Inferior parietal cortex (tissue), 1 donor: Measurements from ENCODE around the gene CELF2.
"Not testable (repeated sequence)": the region's sequence is repeated elsewhere in the genome, so short reads cannot be mapped to it uniquely, and the experiment has no call there.

ENCODE experiments used
- DNase-seq: peaks from one replicate; pipeline ENCODE4 v3.0.0-alpha.2; 2016; ENCODE audit errors: extremely low spot score

The CELF2 gene

DNA sequence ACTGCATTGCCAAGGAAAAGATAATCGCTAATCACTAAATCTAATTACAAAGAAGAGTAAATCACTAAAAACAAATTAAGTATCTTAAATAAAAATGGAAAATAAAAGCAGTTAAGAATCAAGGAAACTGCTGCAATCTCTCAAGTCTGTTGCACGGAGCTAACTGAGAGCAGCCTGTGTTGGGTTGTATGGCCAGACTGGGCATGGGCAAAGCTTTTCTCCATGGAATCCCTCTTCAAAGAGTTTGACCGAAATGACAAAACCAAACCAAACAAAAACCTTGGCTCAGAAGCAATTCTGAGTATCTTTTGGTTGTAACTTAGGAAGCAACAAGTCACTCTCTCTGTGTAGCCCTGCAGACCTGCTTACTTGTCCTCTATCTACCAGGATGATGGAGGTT is 78.8 kb downstream of the CELF2 start:
- no peak for DNase-seq

DNA sequence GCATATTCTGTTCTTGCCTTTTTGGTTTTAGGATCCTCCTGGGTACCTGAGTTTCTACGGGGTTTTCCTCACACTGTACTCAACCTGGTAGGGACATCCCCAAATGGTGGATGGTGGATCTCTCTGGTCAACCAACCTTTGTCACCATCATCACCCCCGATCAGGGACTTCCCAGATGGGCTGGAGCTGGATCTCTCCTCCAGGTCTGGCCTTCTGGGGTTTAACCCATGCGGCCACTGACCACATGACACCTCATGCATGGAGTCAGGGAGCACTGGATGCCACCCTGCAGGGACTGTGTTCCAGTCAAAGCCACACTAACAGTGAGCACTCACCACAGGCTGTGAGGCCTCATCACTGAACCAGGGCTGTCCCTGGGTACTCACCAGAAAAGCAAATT is 80.0 kb downstream of the CELF2 start:
- no peak for DNase-seq

DNA sequence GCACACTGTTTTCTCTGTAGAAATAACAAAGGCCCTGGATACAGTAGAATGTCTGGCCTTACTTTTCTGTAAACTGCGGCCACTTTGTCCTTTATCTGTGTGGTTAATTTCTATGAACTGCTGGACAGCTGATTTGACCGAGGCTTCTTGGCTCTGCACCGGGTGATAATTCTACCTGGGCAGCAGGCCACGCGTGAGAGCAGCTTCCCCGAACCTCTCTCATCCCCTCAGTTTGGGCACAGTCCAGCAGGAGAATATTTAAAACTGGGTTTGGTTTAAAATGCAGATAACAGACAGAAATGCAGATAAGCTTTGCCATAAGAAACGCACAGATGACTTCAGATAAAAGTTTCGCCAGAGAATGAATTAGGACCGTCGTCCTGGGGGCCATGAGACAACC is 81.0 kb downstream of the CELF2 start:
- DNase-seq = no peak

DNA sequence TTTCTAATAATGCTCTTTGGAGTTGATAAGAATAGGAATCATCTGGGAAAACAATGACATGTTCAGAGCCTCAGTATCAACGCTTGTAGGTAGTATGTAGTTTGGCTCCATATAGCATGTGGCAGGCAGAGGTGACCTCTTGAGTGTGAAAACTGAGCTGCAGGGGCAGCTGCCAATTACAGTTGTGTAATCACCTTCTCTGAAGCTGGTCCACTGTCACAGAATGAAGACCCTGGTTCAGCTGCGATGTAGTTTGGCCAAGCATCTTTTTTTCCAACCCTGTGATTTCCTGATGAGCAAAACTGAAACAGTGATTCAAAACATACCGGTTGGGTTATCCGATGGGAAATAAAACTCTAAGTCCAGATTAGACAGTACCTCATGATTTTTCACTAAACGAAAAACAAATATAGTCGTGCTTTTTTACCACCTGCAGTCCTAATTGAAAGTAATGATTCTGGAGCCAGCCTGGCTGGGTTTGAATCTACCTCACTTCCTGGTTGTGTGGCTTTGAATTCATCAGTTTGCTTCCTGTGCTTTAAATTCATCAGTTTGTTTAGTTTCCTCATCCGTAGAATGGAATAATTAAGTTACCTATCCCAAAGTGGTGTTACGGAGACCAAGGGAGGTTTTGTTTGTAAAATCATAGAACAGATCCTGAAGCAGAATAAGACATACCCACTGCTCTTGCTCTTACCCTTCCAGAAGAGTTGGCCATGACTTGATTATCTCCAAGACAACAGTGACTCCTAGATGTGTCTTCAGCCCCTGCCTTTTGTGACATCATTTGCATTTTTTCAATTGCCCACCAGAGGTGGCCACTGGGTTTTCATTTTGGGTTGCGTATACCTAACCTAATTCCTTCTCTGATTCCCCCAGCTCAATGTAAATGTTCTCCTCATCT is 87.4 kb downstream of the CELF2 start:
- no peak for DNase-seq

DNA sequence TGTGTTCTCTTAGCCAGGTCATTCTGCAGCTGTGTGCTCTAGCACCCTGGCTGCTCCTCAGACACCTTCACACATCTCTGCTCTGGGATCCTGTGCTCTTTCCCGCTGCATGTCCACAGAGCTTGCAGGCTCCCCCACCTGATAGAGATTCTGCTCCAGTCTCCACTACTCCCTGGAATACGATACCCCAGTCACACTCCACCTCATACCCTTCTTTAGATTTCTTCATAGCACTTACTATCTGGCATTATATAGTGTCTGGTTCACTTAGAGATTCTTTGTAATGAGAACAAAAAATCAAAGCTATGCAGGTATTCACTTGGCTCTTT is 88.0 kb downstream of the CELF2 start:
- no peak for DNase-seq

DNA sequence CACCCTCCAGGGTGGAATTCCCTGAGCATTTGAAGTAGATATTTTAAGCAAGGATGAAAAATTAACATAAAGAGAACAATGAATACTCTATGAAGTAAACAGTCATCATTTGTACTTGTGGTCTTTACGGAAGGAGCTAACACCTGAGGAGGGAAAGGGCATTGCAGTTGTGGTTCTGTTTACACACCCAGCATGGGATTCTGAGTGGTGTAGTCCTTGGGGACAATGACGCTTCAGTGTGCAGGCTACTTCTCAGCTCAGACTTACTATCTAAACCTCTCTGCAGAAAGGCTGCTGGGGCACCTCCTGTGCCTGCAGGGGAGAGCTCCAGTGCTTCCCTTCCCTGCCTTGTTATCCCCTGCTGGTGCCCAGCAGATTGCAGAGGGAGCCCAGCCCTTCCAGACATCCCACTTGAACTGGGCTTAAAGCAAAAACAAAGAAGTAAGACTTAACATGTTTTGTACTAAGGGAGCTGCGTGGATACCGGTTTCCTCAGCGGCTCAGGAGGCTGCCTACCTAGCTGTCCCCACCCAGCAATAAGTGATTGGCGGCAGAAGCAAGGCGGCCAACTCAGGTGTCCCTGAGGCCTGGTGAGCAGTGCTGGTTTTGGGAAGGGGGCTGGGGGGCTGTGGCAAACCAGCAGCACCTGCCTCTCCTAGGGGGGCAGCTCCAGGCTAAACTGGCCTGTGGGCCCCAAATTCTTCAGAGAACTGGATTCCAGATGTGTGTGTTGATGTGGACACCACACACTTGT is 89.1 kb downstream of the CELF2 start:
- DNase-seq = no peak

DNA sequence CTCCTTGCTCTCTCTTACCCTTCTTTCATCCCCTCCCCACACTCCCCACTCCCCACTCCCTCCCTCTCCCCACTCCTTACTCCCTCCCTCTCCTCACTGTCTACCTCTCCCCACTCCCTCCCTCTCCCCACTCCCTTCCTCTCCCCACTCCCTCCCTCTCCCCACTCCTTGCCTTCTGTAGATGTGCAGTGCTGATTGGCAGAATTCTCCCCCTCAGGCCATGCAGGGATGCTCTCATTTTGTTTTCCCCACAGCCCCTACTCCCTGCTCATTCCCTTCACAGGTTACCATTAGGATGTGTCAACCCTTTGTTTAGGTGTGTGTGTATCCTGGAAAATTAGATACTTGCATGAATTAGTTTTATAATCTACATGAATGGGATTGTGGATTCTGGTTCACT is 90.3 kb downstream of the CELF2 start:
- DNase-seq = no peak

DNA sequence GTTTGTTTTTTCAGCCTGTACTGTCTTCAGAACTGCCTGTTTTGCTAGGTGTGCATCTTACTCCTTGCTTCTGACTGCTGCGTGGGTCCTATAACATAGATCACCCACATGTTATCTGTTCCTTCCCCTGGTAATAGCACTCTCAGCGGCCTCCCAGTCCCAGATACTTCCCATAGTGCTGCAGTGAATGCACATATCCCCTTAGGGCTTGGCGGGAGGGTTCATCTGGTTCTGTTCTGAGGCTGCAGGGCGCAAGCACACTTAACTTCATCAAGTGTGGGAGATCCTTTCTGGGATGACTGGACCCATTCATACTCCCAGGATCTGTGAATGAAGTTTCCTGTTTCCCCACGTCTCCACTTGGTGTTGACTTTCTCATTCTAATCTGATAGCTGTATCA is 90.7 kb downstream of the CELF2 start:
- no peak for DNase-seq

DNA sequence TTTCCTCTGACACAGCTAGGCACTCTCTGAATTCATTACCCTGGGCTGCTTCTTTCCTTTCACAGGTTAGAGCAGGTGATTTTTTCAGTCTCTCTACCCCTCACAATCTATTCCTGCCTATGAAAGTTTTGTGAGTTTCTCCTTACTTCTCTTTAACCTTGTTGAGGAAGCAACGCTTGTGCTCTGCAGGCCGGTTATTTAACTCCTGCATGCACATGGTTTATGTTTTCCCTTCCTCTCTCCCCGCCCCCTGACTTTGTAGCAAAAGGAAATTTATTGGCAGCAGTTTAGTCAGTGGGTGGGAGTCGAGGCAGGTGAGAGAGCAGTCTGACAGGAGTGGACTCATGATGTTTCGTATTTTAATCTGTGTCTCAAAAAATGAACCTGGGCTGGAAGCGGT is 91.9 kb downstream of the CELF2 start:
- DNase-seq = no peak

DNA sequence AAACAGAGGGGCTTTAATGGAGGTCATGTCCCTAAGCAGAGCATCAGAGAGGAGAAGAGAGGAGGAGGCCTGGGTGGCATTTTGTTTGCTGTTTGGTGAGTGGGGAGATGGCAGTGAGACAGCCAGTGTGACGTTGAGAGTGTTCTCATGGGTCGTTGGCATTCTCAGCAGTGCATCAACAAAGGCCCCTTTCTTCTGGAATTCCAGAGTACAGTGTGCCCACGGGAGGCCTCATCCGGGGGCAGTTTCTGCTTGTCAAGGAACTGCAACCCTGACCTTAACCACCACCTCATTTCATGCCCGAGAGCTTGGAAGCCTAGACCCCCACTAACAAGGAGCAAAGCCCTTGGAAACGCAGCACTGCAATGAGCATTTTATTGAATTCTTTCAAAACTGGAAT is 92.9 kb downstream of the CELF2 start:
- no peak for DNase-seq

DNA sequence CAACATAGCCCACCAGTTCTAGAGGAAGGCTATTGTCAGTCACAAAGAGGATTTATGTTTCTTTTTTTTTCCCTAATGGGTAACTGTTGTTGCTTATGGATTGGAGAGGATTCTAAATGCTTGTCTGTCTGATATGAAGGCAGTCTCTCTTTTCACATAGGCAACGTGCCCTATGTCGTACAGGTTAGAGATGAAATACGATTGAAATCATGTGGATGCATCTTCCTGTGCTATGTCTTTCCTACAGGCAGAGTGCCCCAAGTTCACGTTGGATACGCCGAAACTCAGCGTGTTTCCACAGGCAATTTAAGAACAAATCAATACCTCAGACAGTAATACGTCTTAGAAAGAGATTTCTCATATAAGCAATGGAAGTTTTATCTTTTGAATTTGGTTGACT is 93.8 kb downstream of the CELF2 start:
- no peak for DNase-seq

DNA sequence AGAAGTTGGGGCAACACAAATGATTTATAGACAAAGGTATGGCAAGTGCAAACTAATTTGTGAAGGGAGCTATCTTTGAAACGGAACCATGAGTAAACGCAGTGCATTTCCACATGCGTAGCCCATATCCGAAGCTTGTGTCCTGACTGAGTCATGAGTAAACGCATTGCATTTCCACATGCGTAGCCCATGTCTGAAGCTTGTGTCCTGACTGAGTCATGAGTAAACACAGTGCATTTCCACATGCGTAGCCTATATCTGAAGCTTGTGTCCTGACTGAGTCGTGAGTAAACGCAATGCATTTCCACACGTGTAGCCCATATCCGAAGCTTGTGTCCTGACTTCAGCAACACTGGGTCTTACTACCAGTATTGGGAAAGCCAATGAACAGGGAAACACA is 95.0 kb downstream of the CELF2 start:
- no peak for DNase-seq

DNA sequence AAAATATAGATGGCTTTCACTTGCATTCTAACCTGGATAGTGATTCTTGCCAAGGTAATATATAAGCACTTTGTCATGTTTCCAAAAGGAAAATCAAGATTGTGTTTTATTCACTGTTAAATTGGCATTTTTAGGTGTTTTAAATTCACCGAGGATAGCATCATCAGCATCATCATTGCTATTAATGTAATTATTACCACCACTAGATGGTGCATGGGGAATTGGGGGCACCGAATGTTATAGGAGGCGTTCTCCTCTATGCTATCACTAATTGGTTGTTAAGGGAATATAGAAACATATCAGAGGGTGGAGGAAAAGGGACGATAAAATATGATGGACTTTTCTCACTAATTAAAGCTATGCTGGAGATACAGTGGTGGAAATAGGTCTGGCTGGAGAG is 95.5 kb downstream of the CELF2 start:
- DNase-seq = no peak

DNA sequence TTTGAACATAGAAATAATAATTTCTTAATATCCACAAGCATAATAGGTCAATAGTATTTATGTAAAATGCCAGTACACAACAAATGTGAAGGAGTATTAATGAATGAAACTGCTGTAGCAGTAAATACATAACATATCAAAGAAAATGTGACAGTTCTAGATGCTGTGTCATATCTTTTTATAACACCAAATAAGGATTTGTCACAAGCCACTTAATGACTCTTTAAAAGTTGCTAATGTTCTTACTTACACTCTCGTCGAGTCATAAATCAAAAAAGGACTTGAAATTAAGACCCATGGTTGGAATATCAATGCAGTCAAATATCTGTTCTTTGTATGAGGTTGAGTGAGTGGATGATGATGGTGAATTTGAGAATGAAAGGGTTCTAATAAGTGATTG is 96.6 kb downstream of the CELF2 start:
- no peak for DNase-seq

DNA sequence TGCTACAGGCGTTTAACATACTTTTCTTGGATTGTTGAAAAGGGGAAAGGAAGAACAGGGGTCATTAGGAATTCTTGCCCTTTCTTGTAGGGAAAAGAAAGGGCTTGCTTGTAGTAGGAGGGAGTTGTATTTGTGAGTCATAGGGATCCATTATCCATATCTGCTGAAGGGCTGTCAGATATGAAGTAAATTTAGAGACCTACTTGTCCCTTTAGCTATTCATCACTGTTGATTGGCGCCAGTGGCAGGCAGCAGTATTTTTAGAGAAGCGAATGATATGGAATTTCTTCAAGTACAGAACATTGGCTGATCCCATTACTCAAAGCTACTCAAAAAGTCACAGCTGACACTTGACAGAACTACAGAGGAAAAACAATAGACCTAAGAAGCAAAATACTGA is 97.7 kb downstream of the CELF2 start:
- DNase-seq = no peak

DNA sequence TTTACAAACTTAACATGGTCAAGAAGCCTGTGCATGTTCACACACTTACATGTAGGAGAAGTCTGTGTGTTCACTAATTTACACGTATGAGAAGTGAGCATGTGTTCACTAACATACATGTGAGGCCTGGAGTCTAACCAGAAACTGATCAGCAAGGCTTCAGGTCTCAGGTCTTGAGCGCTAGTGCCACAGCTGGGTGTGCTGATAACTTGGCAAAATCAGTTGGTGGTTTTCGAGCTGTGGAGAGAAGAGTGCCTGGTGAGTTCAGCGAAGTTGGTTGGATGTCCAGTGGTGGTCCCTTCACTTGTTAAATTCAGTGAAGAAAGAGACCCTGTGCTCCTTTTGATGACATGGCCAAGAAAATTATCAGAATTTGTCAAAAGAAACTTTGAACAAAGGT is 98.7 kb downstream of the CELF2 start:
- no peak for DNase-seq

DNA sequence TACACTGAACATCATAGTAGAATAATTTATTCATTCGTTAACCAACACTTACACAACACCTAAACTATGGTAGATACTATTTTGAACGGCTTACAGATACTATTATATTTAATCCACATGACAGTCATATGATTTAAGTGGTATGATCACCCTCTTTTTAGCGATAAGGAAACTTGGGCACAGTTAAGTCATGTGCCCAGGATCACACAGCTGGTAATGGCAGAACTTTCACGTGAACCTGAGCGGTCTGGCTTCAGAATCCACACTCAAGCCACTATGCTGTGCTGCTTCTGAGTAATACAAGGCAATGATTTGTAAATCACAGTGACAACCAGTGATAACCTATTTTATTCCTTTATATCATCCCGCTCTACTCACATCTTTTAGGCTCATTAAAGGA is 99.1 kb downstream of the CELF2 start:
- DNase-seq = no peak

DNA sequence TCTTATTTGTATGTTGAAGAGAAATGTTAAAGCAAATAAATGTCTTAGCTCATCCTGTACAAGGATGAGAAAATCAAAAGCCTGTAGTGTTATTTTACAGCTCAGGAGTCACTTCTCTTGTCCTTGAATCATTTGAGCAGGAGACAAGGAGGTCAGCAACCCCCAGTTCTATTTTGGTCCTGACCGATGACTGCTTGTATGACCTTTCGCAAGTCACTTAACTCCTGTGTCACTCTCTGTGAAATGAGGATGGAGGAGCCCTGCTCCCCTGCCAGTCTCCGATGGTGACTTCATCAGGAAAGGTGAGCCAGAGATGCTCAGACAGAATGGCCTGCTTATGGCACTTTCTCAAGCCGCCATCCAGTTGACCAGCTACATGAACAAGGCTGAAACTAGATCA is 101.0 kb downstream of the CELF2 start:
- DNase-seq = no peak

DNA sequence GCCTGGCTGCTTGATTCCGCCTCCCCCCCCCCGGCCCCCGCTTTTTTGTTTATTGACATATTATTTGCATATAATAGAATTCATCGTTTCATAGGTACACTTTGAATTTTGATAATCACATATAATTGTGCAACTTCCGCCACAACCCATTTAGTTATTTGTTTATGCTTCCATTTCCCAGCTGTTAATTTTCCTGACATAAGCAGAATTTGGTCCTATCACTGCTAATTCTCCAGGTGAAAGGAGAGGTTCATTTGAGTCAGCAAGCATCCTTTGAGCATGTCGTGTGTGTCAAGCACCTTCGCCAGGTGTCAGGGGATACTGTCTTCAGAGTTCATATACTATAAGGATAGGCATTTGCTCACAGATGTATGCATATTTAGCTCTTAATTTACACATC is 102.2 kb downstream of the CELF2 start:
- DNase-seq = no peak

DNA sequence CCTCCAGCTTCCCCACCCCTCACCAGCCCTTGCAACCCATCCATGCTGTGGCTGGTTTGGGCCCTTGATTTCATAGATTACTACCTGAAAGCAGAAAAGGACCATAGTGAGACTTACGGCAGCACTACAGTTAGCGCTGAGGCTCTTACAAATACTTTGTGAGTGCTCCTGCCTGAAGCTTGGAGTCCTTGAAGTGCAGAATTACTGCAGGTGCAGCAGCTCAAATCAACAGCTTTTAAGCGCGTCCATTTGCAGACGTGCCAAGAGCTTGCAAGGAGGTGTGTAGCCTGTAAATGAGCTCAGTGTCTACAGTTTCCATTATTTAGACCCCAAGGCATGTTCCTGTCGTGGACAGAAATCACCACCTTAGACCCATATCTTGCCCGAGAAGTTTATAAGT is 103.0 kb downstream of the CELF2 start:
- DNase-seq = no peak

DNA sequence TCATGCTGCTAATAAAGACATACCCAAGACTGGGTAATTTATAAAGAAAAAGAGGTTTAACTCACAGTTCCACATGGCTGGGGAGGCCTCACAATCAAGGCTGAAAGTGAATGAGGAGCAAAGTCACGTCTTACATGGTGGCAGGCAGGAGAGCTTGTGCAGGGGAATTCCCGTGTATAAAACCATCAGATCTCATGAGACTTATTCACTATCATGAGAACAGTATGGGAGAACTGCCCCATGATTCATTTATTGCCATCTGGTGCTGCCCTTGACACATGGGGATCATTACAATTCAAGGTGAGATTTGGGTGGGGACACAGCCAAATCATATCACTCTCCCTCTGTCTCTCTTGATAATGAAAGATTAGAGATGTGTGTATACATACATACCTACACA is 106.2 kb downstream of the CELF2 start:
- DNase-seq = not testable (repeated sequence)

DNA sequence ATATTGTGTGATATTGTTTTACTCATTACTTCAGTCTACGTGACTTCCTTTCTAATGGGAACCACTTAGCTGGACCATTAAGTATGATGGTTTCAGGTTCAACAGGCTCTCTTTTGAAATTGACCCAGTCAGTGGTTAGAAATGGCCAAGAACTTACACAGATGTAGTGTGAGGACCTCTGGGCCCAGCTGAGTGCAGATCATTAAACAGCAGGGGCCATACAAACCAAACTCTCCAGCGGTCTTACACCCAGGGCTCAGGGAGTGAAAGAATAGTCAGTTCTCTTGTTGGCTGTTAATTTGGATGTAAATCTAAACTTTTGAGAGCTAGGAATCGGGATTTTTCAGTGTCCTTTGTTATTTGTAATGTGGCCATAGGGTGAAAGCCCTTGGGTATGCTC is 107.3 kb downstream of the CELF2 start:
- no peak for DNase-seq

DNA sequence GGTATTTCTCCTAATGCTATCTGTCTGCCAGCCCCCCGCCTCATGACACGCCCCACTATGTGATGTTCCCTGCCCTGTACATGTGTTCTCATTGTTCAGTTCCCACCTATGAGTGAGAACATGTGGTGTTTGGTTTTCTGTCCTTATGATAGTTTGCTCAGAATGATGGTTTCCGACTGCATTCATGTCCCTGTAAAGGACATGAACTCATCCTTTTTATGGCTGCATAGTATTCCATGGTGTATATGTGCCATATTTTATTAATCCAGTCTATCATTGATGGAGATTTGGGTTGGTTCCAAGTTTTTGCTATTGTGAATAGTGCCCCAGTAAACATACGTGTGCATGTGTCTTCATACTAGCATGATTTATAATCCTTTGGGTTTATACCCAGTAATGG is 109.3 kb downstream of the CELF2 start:
- not testable (repeated sequence) for DNase-seq
